ENCODE data around the gene WNT5B. TPM values are rescaled to one million over a fixed set of nuclear protein-coding genes. Genes with fewer than 3 reads are reported as not detected.
A peak's percentile ranks its signal among the peaks of the same experiment; 100 is the strongest.

Gene WNT5B
- total and polyA plus RNA-seq, 9 of the 15 experiments (the other 6 are each of a cell fraction or from before 2014, with no cell fraction given): 0.42 to 16.8 (median 5.4) TPM

DNA sequence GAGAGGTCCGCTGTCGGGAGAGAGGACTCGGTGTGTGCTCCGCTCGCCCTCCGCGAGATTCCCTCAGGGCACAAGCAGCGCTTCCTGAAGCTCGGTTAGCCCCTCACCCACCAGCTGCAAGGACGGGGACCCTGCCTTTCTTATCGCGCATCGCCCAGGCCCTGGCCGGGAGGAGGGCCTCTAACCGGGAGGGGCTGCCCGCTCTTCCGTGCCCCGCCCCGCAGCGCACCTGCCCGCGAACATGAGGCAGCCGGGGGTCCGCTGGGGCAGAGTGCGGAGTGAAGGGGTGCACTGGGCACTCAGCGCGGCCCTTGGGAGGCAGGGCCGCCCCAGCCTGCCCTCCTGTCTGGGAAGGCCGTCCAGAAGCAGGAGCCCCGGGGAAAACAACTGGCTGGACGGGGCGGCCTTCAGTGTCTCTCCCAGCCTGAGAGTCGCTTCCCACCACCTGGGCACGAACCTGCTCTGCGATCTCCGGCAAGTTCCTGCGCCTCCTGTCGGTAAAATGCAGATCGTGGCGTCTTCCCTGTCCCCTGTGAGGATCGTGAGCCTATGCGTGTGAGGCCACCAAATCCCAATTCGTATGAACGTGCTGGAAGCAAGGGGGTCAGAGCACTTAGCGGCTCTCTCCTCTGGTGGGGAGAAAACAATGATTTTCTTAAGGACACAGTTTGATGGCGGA is 33.9 kb downstream of the WNT5B start (continued):
- TF ChIP-seq, protein P1, sequence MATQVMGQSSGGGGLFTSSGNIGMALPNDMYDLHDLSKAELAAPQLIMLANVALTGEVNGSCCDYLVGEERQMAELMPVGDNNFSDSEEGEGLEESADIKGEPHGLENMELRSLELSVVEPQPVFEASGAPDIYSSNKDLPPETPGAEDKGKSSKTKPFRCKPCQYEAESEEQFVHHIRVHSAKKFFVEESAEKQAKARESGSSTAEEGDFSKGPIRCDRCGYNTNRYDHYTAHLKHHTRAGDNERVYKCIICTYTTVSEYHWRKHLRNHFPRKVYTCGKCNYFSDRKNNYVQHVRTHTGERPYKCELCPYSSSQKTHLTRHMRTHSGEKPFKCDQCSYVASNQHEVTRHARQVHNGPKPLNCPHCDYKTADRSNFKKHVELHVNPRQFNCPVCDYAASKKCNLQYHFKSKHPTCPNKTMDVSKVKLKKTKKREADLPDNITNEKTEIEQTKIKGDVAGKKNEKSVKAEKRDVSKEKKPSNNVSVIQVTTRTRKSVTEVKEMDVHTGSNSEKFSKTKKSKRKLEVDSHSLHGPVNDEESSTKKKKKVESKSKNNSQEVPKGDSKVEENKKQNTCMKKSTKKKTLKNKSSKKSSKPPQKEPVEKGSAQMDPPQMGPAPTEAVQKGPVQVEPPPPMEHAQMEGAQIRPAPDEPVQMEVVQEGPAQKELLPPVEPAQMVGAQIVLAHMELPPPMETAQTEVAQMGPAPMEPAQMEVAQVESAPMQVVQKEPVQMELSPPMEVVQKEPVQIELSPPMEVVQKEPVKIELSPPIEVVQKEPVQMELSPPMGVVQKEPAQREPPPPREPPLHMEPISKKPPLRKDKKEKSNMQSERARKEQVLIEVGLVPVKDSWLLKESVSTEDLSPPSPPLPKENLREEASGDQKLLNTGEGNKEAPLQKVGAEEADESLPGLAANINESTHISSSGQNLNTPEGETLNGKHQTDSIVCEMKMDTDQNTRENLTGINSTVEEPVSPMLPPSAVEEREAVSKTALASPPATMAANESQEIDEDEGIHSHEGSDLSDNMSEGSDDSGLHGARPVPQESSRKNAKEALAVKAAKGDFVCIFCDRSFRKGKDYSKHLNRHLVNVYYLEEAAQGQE (IDR thresholded peaks at IDR 0.05; ENCODE audit: borderline replicate concordance): no peak
- TF ChIP-seq, protein P1 (CRISPR knock-in tag; IDR thresholded peaks at IDR 0.05; ENCODE audit: low read depth): no peak
- TF ChIP-seq ZNF324 (CRISPR knock-in tag; IDR thresholded peaks at IDR 0.05) (no peak), HDAC1 (IDR thresholded peaks at IDR 0.05) (peak in 1 of 2 experiments; percentile 35; a peak in 1 of 4 replicates), NFIC (IDR thresholded peaks at IDR 0.05) (peak; percentile 36), CBFA2T3 (IDR thresholded peaks at IDR 0.05) (peak; percentile 72), POLR2G (IDR thresholded peaks at IDR 0.05; ENCODE audit: low read depth, low read length) (peak; percentile 82), BRD9 (IDR thresholded peaks at IDR 0.05; ENCODE audit: low read depth, partially characterized antibody) (no peak), ASH1L (IDR thresholded peaks at IDR 0.05; ENCODE audit: borderline replicate concordance, low read depth, partially characterized antibody) (no peak)
- TF ChIP-seq, protein P2, sequence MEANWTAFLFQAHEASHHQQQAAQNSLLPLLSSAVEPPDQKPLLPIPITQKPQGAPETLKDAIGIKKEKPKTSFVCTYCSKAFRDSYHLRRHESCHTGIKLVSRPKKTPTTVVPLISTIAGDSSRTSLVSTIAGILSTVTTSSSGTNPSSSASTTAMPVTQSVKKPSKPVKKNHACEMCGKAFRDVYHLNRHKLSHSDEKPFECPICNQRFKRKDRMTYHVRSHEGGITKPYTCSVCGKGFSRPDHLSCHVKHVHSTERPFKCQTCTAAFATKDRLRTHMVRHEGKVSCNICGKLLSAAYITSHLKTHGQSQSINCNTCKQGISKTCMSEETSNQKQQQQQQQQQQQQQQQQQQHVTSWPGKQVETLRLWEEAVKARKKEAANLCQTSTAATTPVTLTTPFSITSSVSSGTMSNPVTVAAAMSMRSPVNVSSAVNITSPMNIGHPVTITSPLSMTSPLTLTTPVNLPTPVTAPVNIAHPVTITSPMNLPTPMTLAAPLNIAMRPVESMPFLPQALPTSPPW (CRISPR knock-in tag; IDR thresholded peaks at IDR 0.05): peak; percentile 55
- TF ChIP-seq, protein P3, sequence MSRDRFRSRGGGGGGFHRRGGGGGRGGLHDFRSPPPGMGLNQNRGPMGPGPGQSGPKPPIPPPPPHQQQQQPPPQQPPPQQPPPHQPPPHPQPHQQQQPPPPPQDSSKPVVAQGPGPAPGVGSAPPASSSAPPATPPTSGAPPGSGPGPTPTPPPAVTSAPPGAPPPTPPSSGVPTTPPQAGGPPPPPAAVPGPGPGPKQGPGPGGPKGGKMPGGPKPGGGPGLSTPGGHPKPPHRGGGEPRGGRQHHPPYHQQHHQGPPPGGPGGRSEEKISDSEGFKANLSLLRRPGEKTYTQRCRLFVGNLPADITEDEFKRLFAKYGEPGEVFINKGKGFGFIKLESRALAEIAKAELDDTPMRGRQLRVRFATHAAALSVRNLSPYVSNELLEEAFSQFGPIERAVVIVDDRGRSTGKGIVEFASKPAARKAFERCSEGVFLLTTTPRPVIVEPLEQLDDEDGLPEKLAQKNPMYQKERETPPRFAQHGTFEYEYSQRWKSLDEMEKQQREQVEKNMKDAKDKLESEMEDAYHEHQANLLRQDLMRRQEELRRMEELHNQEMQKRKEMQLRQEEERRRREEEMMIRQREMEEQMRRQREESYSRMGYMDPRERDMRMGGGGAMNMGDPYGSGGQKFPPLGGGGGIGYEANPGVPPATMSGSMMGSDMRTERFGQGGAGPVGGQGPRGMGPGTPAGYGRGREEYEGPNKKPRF (IDR thresholded peaks at IDR 0.05; ENCODE audit: low read depth, low read length): no peak

Measured in K562 (cell line).